Measurements from ENCODE around the gene MCEMP1.

Gene MCEMP1

GRCh38 chr19:7670150-7670783 is 6.6 kb upstream of the MCEMP1 start:
- no peak for TF ChIP-seq CTCF (IDR thresholded peaks at IDR 0.05; ENCODE audit: control insufficient read depth, extremely low read depth, insufficient read depth)
- peak overlapping the region; percentile 27 for H3K4me3 ChIP-seq (ENCODE audit: low read depth, low read length)
- no peak for DNase-seq (ENCODE audit: low read depth)

- no peak overlapping the region; the same call in 1 of the 2 replicates for H3K4me3 ChIP-seq (ENCODE audit: low read depth, low read length)
- no peak for DNase-seq (ENCODE audit: low read depth)
- no peak for TF ChIP-seq CTCF (IDR thresholded peaks at IDR 0.05; ENCODE audit: control insufficient read depth, extremely low read depth, insufficient read depth)
Measured at GRCh38 chr19:7670790-7671189, 6.1 kb upstream of the MCEMP1 start.

DNA sequence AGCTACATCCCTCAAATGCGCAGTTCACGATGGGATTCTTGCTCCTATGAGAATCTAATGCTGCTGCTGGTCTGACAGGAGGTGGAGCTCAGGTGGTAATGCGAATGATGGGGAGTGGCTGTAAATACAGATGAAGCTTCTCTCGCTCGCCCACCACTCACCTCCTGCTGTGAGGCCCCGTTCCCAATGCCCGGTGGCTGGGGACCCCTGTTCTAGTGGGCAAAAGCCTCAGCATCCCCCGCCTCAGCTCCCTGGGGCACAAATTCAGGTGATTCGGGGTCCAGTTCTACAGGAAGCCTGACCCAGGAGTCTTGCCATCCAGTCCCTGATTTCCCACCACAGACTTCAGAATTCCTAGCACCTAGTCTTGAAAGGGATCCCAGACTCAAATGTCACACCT is 4.4 kb upstream of the MCEMP1 start:
- no peak for DNase-seq (ENCODE audit: low read depth)
- no peak for TF ChIP-seq CTCF (IDR thresholded peaks at IDR 0.05; ENCODE audit: control insufficient read depth, extremely low read depth, insufficient read depth)
- no peak overlapping the region for H3K4me3 ChIP-seq (ENCODE audit: low read depth, low read length)

DNA sequence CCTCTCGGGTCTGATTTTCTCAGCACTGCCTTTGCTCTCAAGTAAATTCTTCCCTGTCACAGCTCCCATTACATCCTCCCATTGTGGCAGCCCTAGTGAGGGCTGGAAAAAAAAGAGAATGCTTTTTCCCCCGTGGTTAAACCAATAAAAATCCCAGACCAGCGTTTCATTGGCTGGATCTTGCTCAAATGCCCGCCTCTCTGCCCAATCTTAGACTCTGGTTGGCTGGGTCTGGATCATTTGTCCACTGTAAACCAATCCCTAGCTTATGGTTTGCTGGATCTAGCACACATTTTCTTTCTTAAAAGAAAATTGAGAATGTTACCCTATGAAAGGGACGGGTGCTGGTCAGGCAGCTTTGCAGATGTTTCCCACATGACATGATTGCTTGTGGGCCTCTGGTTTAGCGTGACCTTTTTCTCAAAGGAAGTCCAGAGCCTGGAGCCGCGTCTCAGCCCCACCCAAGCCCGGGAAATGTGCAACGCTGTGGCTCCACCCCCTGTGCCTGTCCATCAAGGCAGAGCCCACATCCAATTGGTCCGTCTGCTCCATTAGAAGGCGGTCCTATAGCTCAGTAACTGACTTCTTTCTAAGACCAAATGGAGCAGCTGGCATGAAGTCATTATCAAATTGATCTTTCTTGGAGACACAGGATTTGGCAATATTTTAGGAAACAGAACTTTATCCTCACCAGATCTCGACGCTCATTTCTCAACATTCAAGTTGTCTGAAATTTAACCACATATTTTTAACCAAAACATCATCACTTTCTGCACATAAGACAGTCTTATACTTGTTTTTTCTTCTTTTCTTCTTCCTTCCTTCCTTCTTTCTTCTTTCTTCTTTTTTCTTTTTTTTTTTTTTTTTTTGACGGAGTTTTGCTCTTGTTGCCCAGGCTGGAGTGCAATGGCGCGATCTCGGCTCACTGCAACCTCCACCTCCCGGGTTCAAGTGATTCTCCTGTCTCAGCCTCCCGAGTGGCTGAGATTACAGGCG is 2.6 kb upstream of the MCEMP1 start:
- DNase-seq (ENCODE audit: low read depth), result peak; percentile 43
- no peak for TF ChIP-seq CTCF (IDR thresholded peaks at IDR 0.05; ENCODE audit: control insufficient read depth, extremely low read depth, insufficient read depth)
- no peak overlapping the region for H3K4me3 ChIP-seq (ENCODE audit: low read depth, low read length)

GRCh38 chr19:7676376-7676775 is 514 bp upstream of the MCEMP1 start:
- DNase-seq (ENCODE audit: low read depth), result no peak
- TF ChIP-seq CTCF (IDR thresholded peaks at IDR 0.05; ENCODE audit: control insufficient read depth, extremely low read depth, insufficient read depth), result no peak
- no peak overlapping the region for H3K4me3 ChIP-seq (ENCODE audit: low read depth, low read length)

DNA sequence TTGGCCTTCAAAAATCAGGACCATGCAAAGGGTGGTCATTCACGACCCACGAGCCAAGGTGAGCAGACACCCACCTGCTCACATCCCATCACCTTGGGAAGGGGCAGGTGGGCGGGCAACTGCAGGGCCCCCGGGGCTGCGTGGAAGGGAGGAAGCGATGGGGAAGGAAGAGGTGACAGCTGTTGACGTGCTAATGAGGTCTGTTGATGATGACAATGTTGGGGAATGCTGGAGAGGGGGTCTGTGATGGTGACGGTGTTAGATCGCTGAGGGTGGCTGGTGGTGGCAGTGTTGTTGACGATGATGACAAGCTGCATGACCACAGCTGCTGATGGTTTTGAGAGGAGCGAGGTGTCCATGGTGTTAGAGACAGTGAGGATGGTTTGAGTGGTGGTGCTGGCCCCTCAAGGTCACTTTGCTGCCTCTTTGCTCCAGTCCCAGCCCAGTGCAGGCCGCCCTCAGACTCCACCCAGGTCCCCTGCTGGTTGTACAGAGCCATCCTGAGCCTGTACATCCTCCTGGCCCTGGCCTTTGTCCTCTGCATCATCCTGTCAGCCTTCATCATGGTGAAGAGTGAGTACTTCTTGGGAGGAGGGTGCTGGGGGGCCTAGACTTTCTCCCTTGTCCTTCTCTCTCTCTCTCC is 900 bp downstream of the MCEMP1 start:
- H3K4me3 ChIP-seq (ENCODE audit: low read depth, low read length), result no peak overlapping the region
- TF ChIP-seq CTCF (IDR thresholded peaks at IDR 0.05; ENCODE audit: control insufficient read depth, extremely low read depth, insufficient read depth), result no peak
- DNase-seq (ENCODE audit: low read depth), result no peak

Data from LNCaP clone FGC (cell line).